Right lobe of liver (tissue), 6 donors: ENCODE measurements around the gene PRKAR2B. TPM values are rescaled to one million over a fixed set of nuclear protein-coding genes. Genes with fewer than 3 reads are reported as not detected.

Experiments
- ATAC-seq, 4 donors: fragments of 200-7000 bp; cut with Tn5 transposase; one replicate each; pipeline ENCODE4 v1.9.1; 2020; ENCODE audit warnings: mild to moderate bottlenecking in 4 of 4, moderate library complexity in 4 of 4
- DNase-seq, 3 donors: peaks; one replicate each; pipeline ENCODE4 v3.0.0-alpha.2; 2020
- H3K27ac ChIP-seq, 3 donors: fragments of 200-600 bp; one replicate each; pipeline ENCODE4 v1.8.0; 2022
- H3K27me3 ChIP-seq, 2 donors: fragments of 200-600 bp; one replicate each; pipeline ENCODE4 v1.8.0; 2022
- H3K36me3 ChIP-seq, 4 donors: fragments of 200-600 bp; sonication (generic) in 1 of 4; one replicate each; pipeline versions ENCODE4 v1.5.1 to v1.8.0; 2017 to 2022; ENCODE audit warnings: control low read depth in 1 of 4
- H3K4me1 ChIP-seq, 4 donors: fragments of 200-600 bp; sonication (generic) in 1 of 4; one replicate each; pipeline versions ENCODE4 v1.5.1 to v1.8.0; 2017 to 2022; ENCODE audit warnings: control low read depth in 1 of 4
- H3K4me3 ChIP-seq, 3 donors: fragments of 200-600 bp; one replicate each; pipeline ENCODE4 v1.8.0; 2022
- H3K9me3 ChIP-seq, 4 donors: fragments of 200-600 bp; sonication (generic) in 1 of 4; one replicate each; pipeline versions ENCODE4 v1.5.1 to v1.8.0; 2017 to 2022; ENCODE audit warnings: control low read depth in 1 of 4
- CTCF ChIP-seq, 4 donors: fragments of 200-600 bp in 3 of 4; fragments of 450-650 bp in 1 of 4; IDR thresholded peaks; one replicate each; pipeline versions ENCODE4 v1.5.1 to v1.8.0; 2016 to 2022; ENCODE audit warnings: antibody characterized with exemption in 4 of 4, mild to moderate bottlenecking in 2 of 4
- POLR2A ChIP-seq: fragments of 450-650 bp; IDR thresholded peaks from one replicate; pipeline ENCODE4 v1.6.1; 2017; ENCODE audit warnings: antibody characterized with exemption, mild to moderate bottlenecking
- WGBS: methylation state at CpG from one replicate; pipeline ENCODE4 v1.1.6; 2018; ENCODE audit warnings: low coverage, low lambda C conversion rate; ENCODE audit not compliant: insufficient coverage; ENCODE audit errors: missing lambda C conversion rate; 5-methylcytosine and 5-hydroxymethylcytosine counted together
- intact Hi-C, 2 donors: fragments of 100-400 bp; cut with DNase I; formaldehyde crosslinking; loops; one replicate each; pipeline versions ENCODE4 v1.11.2 to v1.14.1; 2022
- total RNA-seq, 6 experiments: library from RNA; depleted of rRNA in 2 of 6; stranded (reverse); fragments of >200 nt in 2 of 6; fragmentation: NEBNext Ultra II Directional in 3 of 6; extraction: Animal tissue kit (Norgen Biotek cat#: 25700) in 3 of 6; gene quantifications; one replicate each; pipeline versions ENCODE4 v1.1.0 to v1.2.4, GENCODE V29; 2016 to 2023
- donor health status: DM: no; HTN: yes; CAD: no.
- donor health status: DM: no; HTN: no; CAD: no.
- donor health status: DM: no; HTN: no; CAD: no.
- donor health status: DM: no; HTN: yes; CAD: no.
- donor health status: DM: no; HTN: yes; CAD: no.

The PRKAR2B gene
- total RNA-seq, 6 experiments from 2014 or later, result 1.4 to 2.9 (median 1.8) TPM

GRCh38 chr7:107209565-107209964, 165.1 kb downstream of the PRKAR2B start:
- intact Hi-C loops, result no loop called here
- DNase-seq, result no peak
- no peaks in the 10 kb centered on the region for H3K9me3 ChIP-seq
- TF ChIP-seq POLR2A, result no peak
- TF ChIP-seq CTCF (IDR thresholded peaks at IDR 0.05), result no peak
- no peak overlapping the region for H3K4me3 ChIP-seq
- 58% methylated on average over 3 of the region's 4 CpGs for WGBS
- no peaks in the 10 kb centered on the region for H3K27me3 ChIP-seq
- no peak overlapping the region for H3K27ac ChIP-seq
- peaks cover 0 to 11% (median 2%) of the 10 kb centered on the region in 4 donors for H3K36me3 ChIP-seq
- no peak for ATAC-seq
- no peaks in the 10 kb centered on the region for H3K4me1 ChIP-seq

- H3K36me3 ChIP-seq, result peaks cover 0 to 5% (median 2%) of the 10 kb centered on the region in 4 donors
Observed at GRCh38 chr7:107210400-107210799, 165.9 kb downstream of the PRKAR2B start.

More at GRCh38 chr7:107210400-107210799, 165.9 kb downstream of the PRKAR2B start:
- ATAC-seq (no peak), DNase-seq (no peak)
- Histone ChIP-seq H3K9me3 (no peaks in the 10 kb centered on the region), H3K27me3 (no peaks in the 10 kb centered on the region), H3K4me3 (no peak overlapping the region), H3K4me1 (no peaks in the 10 kb centered on the region), H3K27ac (no peak overlapping the region)
- WGBS, result 92% methylated on average over 3 of the region's 4 CpGs
- intact Hi-C loops, result no loop called here
- no peak for TF ChIP-seq CTCF (IDR thresholded peaks at IDR 0.05)
- TF ChIP-seq POLR2A, result no peak

Other genes with a start within 250 kb of the PRKAR2B start
- gene PIK3CG, start 179.4 kb upstream of the PRKAR2B start, total RNA-seq, result 1 to 10 TPM in 1 of 6 experiments, under 1 TPM in 5; 0.53 to 1.9 (median 0.71) TPM
- gene HBP1, start 124.3 kb downstream of the PRKAR2B start, total RNA-seq, result 10 to 100 TPM; 30.2 to 50.0 (median 36.9) TPM